H9 (cell line): ENCODE data around the gene HHEX. TPM values are rescaled to one million over a fixed set of nuclear protein-coding genes. Genes with fewer than 3 reads are reported as not detected.

ENCODE experiments used
- DNase-seq: peaks from one replicate; pipeline ENCODE4 v3.0.0-alpha.2; 2017
- H2AFZ ChIP-seq: one replicate; pipeline ENCODE4 v1.6.1; 2013; ENCODE audit warnings: mild to moderate bottlenecking, low read length, control low read depth, moderate library complexity
- H2AK5ac ChIP-seq: 2 replicates; pipeline ENCODE4 v1.6.1; 2013; ENCODE audit warnings: low read length, control low read depth, mixed read lengths; ENCODE audit not compliant: insufficient read length
- H2BK120ac ChIP-seq: one replicate; pipeline ENCODE4 v1.6.1; 2013; ENCODE audit warnings: low read depth, mild to moderate bottlenecking, low read length, control low read depth, inconsistent platforms; ENCODE audit not compliant: poor library complexity, severe bottlenecking
- H2BK12ac ChIP-seq: 2 replicates; pipeline ENCODE4 v1.6.1; 2013; ENCODE audit warnings: low read length, control low read depth, mixed read lengths, low read depth; ENCODE audit not compliant: insufficient read length
- H2BK15ac ChIP-seq: 2 replicates; pipeline ENCODE4 v1.6.1; 2013; ENCODE audit warnings: low read depth, low read length, control low read depth
- H2BK20ac ChIP-seq: one replicate; pipeline ENCODE4 v1.6.1; 2013; ENCODE audit warnings: low read depth, mild to moderate bottlenecking, low read length, control low read depth, inconsistent platforms; ENCODE audit not compliant: poor library complexity, severe bottlenecking
- H2BK5ac ChIP-seq: 2 replicates; pipeline ENCODE4 v1.6.1; 2013; ENCODE audit warnings: low read length, control low read depth, mixed read lengths; ENCODE audit not compliant: insufficient read length
- H3K14ac ChIP-seq: 2 replicates; pipeline ENCODE4 v1.6.1; 2013; ENCODE audit warnings: low read length, control low read depth; ENCODE audit not compliant: insufficient read depth
- H3K18ac ChIP-seq: 2 replicates; pipeline ENCODE4 v1.6.1; 2013; ENCODE audit warnings: low read depth, mild to moderate bottlenecking, mixed read lengths, low read length, control low read depth; ENCODE audit not compliant: insufficient read length
- H3K23ac ChIP-seq: 2 replicates; pipeline ENCODE4 v1.6.1; 2013; ENCODE audit warnings: low read length, control low read depth, mixed read lengths, low read depth; ENCODE audit not compliant: insufficient read length
- H3K23me2 ChIP-seq: 2 replicates; pipeline ENCODE4 v1.6.1; 2013; ENCODE audit warnings: low read depth, mild to moderate bottlenecking, mixed read lengths, low read length, control low read depth; ENCODE audit not compliant: insufficient read length, poor library complexity, severe bottlenecking
- H3K27ac ChIP-seq: 2 replicates; pipeline ENCODE4 v1.5.1; 2013; ENCODE audit warnings: low read length, control low read depth, mixed read lengths, low read depth; ENCODE audit not compliant: insufficient read length
- H3K27me3 ChIP-seq: 2 replicates; pipeline ENCODE4 v1.6.1; 2013; ENCODE audit warnings: low read length, control low read depth, inconsistent platforms; ENCODE audit not compliant: insufficient read depth
- H3K4ac ChIP-seq: 2 replicates; pipeline ENCODE4 v1.6.1; 2013; ENCODE audit warnings: low read depth, mild to moderate bottlenecking, control low read depth, inconsistent platforms, low read length, moderate library complexity
- H3K4me1 ChIP-seq: 2 replicates; pipeline ENCODE4 v1.6.1; 2013; ENCODE audit warnings: low read length, control low read depth, inconsistent platforms; ENCODE audit not compliant: insufficient read depth
- H3K4me2 ChIP-seq: 2 replicates; pipeline ENCODE4 v1.6.1; 2013; ENCODE audit warnings: low read length, control low read depth, mixed read lengths; ENCODE audit not compliant: insufficient read length, insufficient read depth
- H3K56ac ChIP-seq: 2 replicates; pipeline ENCODE4 v1.6.1; 2013; ENCODE audit warnings: low read depth, mild to moderate bottlenecking, mixed read lengths, low read length, control low read depth; ENCODE audit not compliant: insufficient read length
- H3K79me1 ChIP-seq: 2 replicates; pipeline ENCODE4 v1.6.1; 2013; ENCODE audit warnings: low read depth, mild to moderate bottlenecking, moderate library complexity, low read length, control low read depth, inconsistent platforms; ENCODE audit not compliant: insufficient read depth, poor library complexity, severe bottlenecking
- H3K79me2 ChIP-seq: 2 replicates; pipeline ENCODE4 v1.6.1; 2013; ENCODE audit warnings: low read length, control low read depth, inconsistent platforms; ENCODE audit not compliant: insufficient read depth
- H3K9ac ChIP-seq: 2 replicates; pipeline ENCODE4 v1.6.1; 2013; ENCODE audit warnings: low read length, control low read depth, mixed read lengths; ENCODE audit not compliant: insufficient read length; ENCODE audit errors: extremely low read depth
- H3K9me3 ChIP-seq: one replicate; pipeline ENCODE4 v1.6.1; 2013; ENCODE audit warnings: low read depth, low read length, inconsistent platforms; ENCODE audit not compliant: control insufficient read depth
- H3T11ph ChIP-seq: one replicate; pipeline ENCODE4 v1.6.1; 2013; ENCODE audit warnings: mild to moderate bottlenecking, low read length, control low read depth, inconsistent platforms
- H4K20me1 ChIP-seq: one replicate; pipeline ENCODE4 v1.6.1; 2013; ENCODE audit not compliant: control insufficient read depth, insufficient read length, insufficient read depth
- H4K5ac ChIP-seq: 2 replicates; pipeline ENCODE4 v1.6.1; 2013; ENCODE audit warnings: low read depth, mild to moderate bottlenecking, mixed read lengths, low read length, control low read depth; ENCODE audit not compliant: insufficient read length
- H4K8ac ChIP-seq: replicated peaks from 2 replicates; pipeline ENCODE4 v1.6.1; 2013; ENCODE audit warnings: low read length, control low read depth, mixed read lengths, low read depth; ENCODE audit not compliant: insufficient read length
- H4K91ac ChIP-seq: 2 replicates; pipeline ENCODE4 v1.6.1; 2013; ENCODE audit warnings: low read depth, mild to moderate bottlenecking, moderate library complexity, mixed read lengths, low read length, control low read depth; ENCODE audit not compliant: insufficient read length
- H3K27ac Mint-ChIP-seq, 3 experiments: 2 replicates in 2 of 3; 3 replicates in 1 of 3; pipeline ENCODE4 v1.8.0; 2020 to 2021; ENCODE audit warnings: mixed read lengths in 3 of 3, mild to moderate bottlenecking in 1 of 3, moderate library complexity in 1 of 3
- H3K27me3 Mint-ChIP-seq: 2 replicates; pipeline ENCODE4 v1.8.0; 2021; ENCODE audit warnings: low read depth, mild to moderate bottlenecking, moderate library complexity, mixed read lengths
- H3K36me3 Mint-ChIP-seq, 3 experiments: 2 replicates in 2 of 3; 3 replicates in 1 of 3; pipeline ENCODE4 v1.8.0; 2020 to 2021; ENCODE audit warnings: low read depth in 3 of 3, mixed read lengths in 3 of 3; ENCODE audit not compliant: insufficient read depth in 1 of 3
- H3K4me1 Mint-ChIP-seq, 2 experiments: 2 replicates each; pipeline ENCODE4 v1.8.0; 2020; ENCODE audit warnings: mixed read lengths in 2 of 2
- H3K4me3 Mint-ChIP-seq, 2 experiments: 2 replicates in 1 of 2; 3 replicates in 1 of 2; pipeline ENCODE4 v1.8.0; 2020 to 2021; ENCODE audit warnings: mild to moderate bottlenecking in 2 of 2, mixed read lengths in 2 of 2, moderate library complexity in 1 of 2
- H3K9me3 Mint-ChIP-seq, 2 experiments: 2 replicates in 1 of 2; 3 replicates in 1 of 2; pipeline ENCODE4 v1.8.0; 2020; ENCODE audit warnings: mild to moderate bottlenecking in 2 of 2, mixed read lengths in 2 of 2, moderate library complexity in 1 of 2
- total RNA-seq: library from RNA; stranded (reverse); gene quantifications from 2 replicates; pipeline ENCODE4 v1.2.1, GENCODE V29; 2021
- TF ChIP-seq, protein P1 (sequence below): fragments of 200-600 bp; sonication (generic); conservative IDR thresholded peaks from 3 replicates; pipeline ENCODE4 v1.8.0; 2021; ENCODE audit warnings: antibody characterized with exemption, mild to moderate bottlenecking

Gene HHEX
- total RNA-seq, 1 experiment from 2014 or later: 2.2 TPM

GRCh38 chr10:92722349-92722748, 32.6 kb downstream of the HHEX start:
- H3K4me3 Mint-ChIP-seq: no peak overlapping the region
- H3K9me3 Mint-ChIP-seq: no peaks in the 10 kb centered on the region
- no peaks in the 10 kb centered on the region for H3K36me3 Mint-ChIP-seq
- H3K79me2 ChIP-seq: no peaks in the 10 kb centered on the region
- peaks cover 5% of the 10 kb centered on the region; the same call in 1 of the 2 replicates for H3K4me1 ChIP-seq
- H4K5ac ChIP-seq: no peak overlapping the region
- H3K4me2 ChIP-seq: no peak overlapping the region
- no peak overlapping the region for H2BK15ac ChIP-seq
- no peaks in the 10 kb centered on the region for H3K9me3 ChIP-seq
- no peak overlapping the region for H3K18ac ChIP-seq
- no peak overlapping the region for H3K23ac ChIP-seq
- H3K79me1 ChIP-seq: no peaks in the 10 kb centered on the region
- no peak overlapping the region for H2AK5ac ChIP-seq
- no peak overlapping the region for H4K8ac ChIP-seq
- H3K27me3 Mint-ChIP-seq: peaks cover 3% of the 10 kb centered on the region; the same call in 1 of the 2 replicates
- H3K27ac ChIP-seq: no peak overlapping the region
- no peak overlapping the region for H3K27ac Mint-ChIP-seq
- no peak overlapping the region for H3K56ac ChIP-seq
- no peak overlapping the region for H2BK120ac ChIP-seq
- H2BK20ac ChIP-seq: no peak overlapping the region
- H3K4me1 Mint-ChIP-seq: peaks cover 12 to 14% of the 10 kb centered on the region in 2 experiments
- H2BK5ac ChIP-seq: no peak overlapping the region
- TF ChIP-seq, protein P1, sequence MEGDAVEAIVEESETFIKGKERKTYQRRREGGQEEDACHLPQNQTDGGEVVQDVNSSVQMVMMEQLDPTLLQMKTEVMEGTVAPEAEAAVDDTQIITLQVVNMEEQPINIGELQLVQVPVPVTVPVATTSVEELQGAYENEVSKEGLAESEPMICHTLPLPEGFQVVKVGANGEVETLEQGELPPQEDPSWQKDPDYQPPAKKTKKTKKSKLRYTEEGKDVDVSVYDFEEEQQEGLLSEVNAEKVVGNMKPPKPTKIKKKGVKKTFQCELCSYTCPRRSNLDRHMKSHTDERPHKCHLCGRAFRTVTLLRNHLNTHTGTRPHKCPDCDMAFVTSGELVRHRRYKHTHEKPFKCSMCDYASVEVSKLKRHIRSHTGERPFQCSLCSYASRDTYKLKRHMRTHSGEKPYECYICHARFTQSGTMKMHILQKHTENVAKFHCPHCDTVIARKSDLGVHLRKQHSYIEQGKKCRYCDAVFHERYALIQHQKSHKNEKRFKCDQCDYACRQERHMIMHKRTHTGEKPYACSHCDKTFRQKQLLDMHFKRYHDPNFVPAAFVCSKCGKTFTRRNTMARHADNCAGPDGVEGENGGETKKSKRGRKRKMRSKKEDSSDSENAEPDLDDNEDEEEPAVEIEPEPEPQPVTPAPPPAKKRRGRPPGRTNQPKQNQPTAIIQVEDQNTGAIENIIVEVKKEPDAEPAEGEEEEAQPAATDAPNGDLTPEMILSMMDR: no peak
- no peak overlapping the region for H3K9ac ChIP-seq
- no peak overlapping the region for H2AFZ ChIP-seq
- no peak overlapping the region for H3T11ph ChIP-seq
- H2BK12ac ChIP-seq: no peak overlapping the region
- no peak overlapping the region for H3K4ac ChIP-seq
- no peak overlapping the region for H3K14ac ChIP-seq
- H3K27me3 ChIP-seq: no peaks in the 10 kb centered on the region
- no peaks in the 10 kb centered on the region for H4K20me1 ChIP-seq
- no peak for DNase-seq
- H3K23me2 ChIP-seq: no peaks in the 10 kb centered on the region
- no peak overlapping the region for H4K91ac ChIP-seq
